Measurements from ENCODE around the gene CFAP161.

GRCh38 chr15:81087694-81088093 is 46.4 kb upstream of the CFAP161 start:
- TF ChIP-seq, protein P1, sequence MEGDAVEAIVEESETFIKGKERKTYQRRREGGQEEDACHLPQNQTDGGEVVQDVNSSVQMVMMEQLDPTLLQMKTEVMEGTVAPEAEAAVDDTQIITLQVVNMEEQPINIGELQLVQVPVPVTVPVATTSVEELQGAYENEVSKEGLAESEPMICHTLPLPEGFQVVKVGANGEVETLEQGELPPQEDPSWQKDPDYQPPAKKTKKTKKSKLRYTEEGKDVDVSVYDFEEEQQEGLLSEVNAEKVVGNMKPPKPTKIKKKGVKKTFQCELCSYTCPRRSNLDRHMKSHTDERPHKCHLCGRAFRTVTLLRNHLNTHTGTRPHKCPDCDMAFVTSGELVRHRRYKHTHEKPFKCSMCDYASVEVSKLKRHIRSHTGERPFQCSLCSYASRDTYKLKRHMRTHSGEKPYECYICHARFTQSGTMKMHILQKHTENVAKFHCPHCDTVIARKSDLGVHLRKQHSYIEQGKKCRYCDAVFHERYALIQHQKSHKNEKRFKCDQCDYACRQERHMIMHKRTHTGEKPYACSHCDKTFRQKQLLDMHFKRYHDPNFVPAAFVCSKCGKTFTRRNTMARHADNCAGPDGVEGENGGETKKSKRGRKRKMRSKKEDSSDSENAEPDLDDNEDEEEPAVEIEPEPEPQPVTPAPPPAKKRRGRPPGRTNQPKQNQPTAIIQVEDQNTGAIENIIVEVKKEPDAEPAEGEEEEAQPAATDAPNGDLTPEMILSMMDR (IDR thresholded peaks at IDR 0.05): no peak
- TF ChIP-seq POLR2AphosphoS5 (IDR thresholded peaks at IDR 0.05): no peak
